ENCODE results near the gene NUP62. TPM values are rescaled to one million over a fixed set of nuclear protein-coding genes. Genes with fewer than 3 reads are reported as not detected.

NUP62 gene
- total RNA-seq, 1 experiment from 2014 or later = 127 TPM

GRCh38 chr19:49862391-49863253 is 66.7 kb downstream of the NUP62 start:
- no peak overlapping the region for H3K56ac ChIP-seq (ENCODE audit: insufficient read length, low read depth, low read length)
- H2BK12ac ChIP-seq (ENCODE audit: insufficient read length, low read depth, low read length) = no peak overlapping the region
- no peak overlapping the region for H4K5ac ChIP-seq (ENCODE audit: insufficient read length, low read depth, low read length)
- no peak overlapping the region for H4K8ac ChIP-seq (replicated peaks; ENCODE audit: insufficient read length, low read depth, low read length)
- no peaks in the 10 kb centered on the region; the same call in 1 of the 2 replicates for H3K79me2 ChIP-seq (ENCODE audit: insufficient read depth, low read length)
- H3K23me2 ChIP-seq (ENCODE audit: insufficient read length, low read depth, low read length, poor library complexity, severe bottlenecking) = peaks cover 7% of the 10 kb centered on the region
- no peak overlapping the region for H3K27ac ChIP-seq (ENCODE audit: insufficient read length, low read depth, low read length)
- no peak overlapping the region for H2BK5ac ChIP-seq (ENCODE audit: insufficient read length, low read length)
- H3K4ac ChIP-seq (ENCODE audit: low read depth, low read length) = no peak overlapping the region
- no peak overlapping the region for H3K18ac ChIP-seq (ENCODE audit: insufficient read length, low read depth, low read length)
- H3K4me2 ChIP-seq (ENCODE audit: insufficient read depth, insufficient read length, low read length) = no peak overlapping the region
- H3K27me3 ChIP-seq (ENCODE audit: insufficient read depth, low read length) = no peaks in the 10 kb centered on the region
- Mint-ChIP-seq H3K9me3 (peaks cover 0 to 4% of the 10 kb centered on the region in 2 experiments; a peak in 1 of 5 replicates), H3K27me3 (ENCODE audit: low read depth) (peaks cover 3% of the 10 kb centered on the region), H3K4me3 (peak overlapping the region in 1 of 2 experiments; percentile 50; a peak in 1 of 5 replicates), H3K36me3 (ENCODE audit: insufficient read depth in 1 of 3, low read depth in 3 of 3) (peaks cover 28 to 77% (median 59%) of the 10 kb centered on the region in 3 experiments), H3K27ac (peak overlapping the region in 2 of 3 experiments; percentile 34 to 84; a peak in 2 of 7 replicates), H3K4me1 (peaks cover 23 to 42% of the 10 kb centered on the region in 2 experiments)
- no peaks in the 10 kb centered on the region for H3K9me3 ChIP-seq (ENCODE audit: control insufficient read depth, low read depth, low read length)
- H2BK20ac ChIP-seq (ENCODE audit: low read depth, low read length, poor library complexity, severe bottlenecking) = no peak overlapping the region
- H2BK120ac ChIP-seq (ENCODE audit: low read depth, low read length, poor library complexity, severe bottlenecking) = no peak overlapping the region
- H4K91ac ChIP-seq (ENCODE audit: insufficient read length, low read depth, low read length) = no peak overlapping the region
- no peak overlapping the region for H2AFZ ChIP-seq (ENCODE audit: low read length)
- no peak overlapping the region for H3T11ph ChIP-seq (ENCODE audit: low read length)
- no peaks in the 10 kb centered on the region for H4K20me1 ChIP-seq (ENCODE audit: control insufficient read depth, insufficient read depth, insufficient read length)
- H3K79me1 ChIP-seq (ENCODE audit: insufficient read depth, low read depth, low read length, poor library complexity, severe bottlenecking) = peaks cover 5% of the 10 kb centered on the region
- no peak overlapping the region for H3K9ac ChIP-seq (ENCODE audit: extremely low read depth, insufficient read length, low read length)
- TF ChIP-seq CTCF (conservative IDR thresholded peaks at IDR 0.05) = peak; percentile 65
- no peak overlapping the region for H3K23ac ChIP-seq (ENCODE audit: insufficient read length, low read depth, low read length)
- no peak overlapping the region for H2AK5ac ChIP-seq (ENCODE audit: insufficient read length, low read length)
- no CpG with 5 or more reads among the region's 49 CpGs for WGBS (ENCODE audit: extremely low coverage, insufficient read length, low lambda C conversion rate)
- DNase-seq = peak; percentile 79
- no peak overlapping the region for H3K14ac ChIP-seq (ENCODE audit: insufficient read depth, low read length)
- no peaks in the 10 kb centered on the region for H3K4me1 ChIP-seq (ENCODE audit: insufficient read depth, low read length)
- no peak overlapping the region for H2BK15ac ChIP-seq (ENCODE audit: low read depth, low read length)
